SK-N-SH treated with all-trans-retinoic acid at 6 μM for 48 hours (cell line): ENCODE data around the gene OR2T12.
"Not testable (repeated sequence)": the region's sequence is repeated elsewhere in the genome, so short reads cannot be mapped to it uniquely, and the experiment has no call there.

Experiments
- ISL1 ChIP-seq: fragments of 250-450 bp; sonication (Bioruptor Pico); IDR thresholded peaks from 2 replicates; pipeline ENCODE4 v2.1.2; 2022; ENCODE audit warnings: mild to moderate bottlenecking, moderate library complexity
- PPARA ChIP-seq: fragments of 250-450 bp; sonication (Bioruptor Pico); IDR thresholded peaks from 2 replicates; pipeline ENCODE4 v1.5.0; 2020; ENCODE audit warnings: mild to moderate bottlenecking, borderline replicate concordance
- TCF4 ChIP-seq: fragments of 250-450 bp; sonication (Bioruptor Pico); IDR thresholded peaks from 2 replicates; pipeline ENCODE4 v1.8.0; 2021; ENCODE audit warnings: mild to moderate bottlenecking, moderate library complexity, borderline replicate concordance
- TOX ChIP-seq: fragments of 250-450 bp; sonication (Bioruptor Pico); IDR thresholded peaks from 2 replicates; pipeline ENCODE4 v1.8.0; 2021; ENCODE audit warnings: mild to moderate bottlenecking, moderate library complexity, borderline replicate concordance
- ZFP3 ChIP-seq: fragments of 250-450 bp; sonication (Bioruptor Pico); IDR thresholded peaks from 2 replicates; pipeline ENCODE4 v1.5.0; 2020; ENCODE audit warnings: mild to moderate bottlenecking, moderate library complexity
- TF ChIP-seq, protein P1 (sequence below): fragments of 250-450 bp; sonication (Bioruptor Pico); IDR thresholded peaks from 2 replicates; pipeline ENCODE4 v1.8.0; 2020; ENCODE audit warnings: mild to moderate bottlenecking, moderate library complexity, borderline replicate concordance

DNA sequence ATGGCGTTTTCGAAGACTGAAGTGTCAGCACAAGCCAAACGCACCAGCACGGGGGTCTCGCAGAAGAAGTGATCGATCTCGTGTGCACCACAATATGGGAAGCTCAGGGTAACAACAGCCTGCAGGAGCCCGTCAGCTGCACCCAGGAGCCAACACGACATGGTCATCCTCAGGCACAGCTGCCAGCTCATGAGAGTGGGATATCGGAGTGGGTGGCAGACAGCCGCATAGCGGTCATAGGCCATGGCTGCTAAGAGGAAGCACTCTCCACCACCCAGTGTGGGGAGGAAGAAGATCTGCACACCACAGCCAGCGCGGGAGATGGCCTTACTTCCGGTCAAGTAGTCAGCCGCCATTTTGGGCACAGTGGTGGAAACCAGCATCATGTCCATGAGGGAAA lies 30.0 kb downstream of the OR2T12 start:
- TF ChIP-seq PPARA (CRISPR knock-in tag); ZFP3; ISL1 (CRISPR knock-in tag); TOX (CRISPR knock-in tag); TCF4 (CRISPR knock-in tag): not testable (repeated sequence)
- TF ChIP-seq, protein P1, sequence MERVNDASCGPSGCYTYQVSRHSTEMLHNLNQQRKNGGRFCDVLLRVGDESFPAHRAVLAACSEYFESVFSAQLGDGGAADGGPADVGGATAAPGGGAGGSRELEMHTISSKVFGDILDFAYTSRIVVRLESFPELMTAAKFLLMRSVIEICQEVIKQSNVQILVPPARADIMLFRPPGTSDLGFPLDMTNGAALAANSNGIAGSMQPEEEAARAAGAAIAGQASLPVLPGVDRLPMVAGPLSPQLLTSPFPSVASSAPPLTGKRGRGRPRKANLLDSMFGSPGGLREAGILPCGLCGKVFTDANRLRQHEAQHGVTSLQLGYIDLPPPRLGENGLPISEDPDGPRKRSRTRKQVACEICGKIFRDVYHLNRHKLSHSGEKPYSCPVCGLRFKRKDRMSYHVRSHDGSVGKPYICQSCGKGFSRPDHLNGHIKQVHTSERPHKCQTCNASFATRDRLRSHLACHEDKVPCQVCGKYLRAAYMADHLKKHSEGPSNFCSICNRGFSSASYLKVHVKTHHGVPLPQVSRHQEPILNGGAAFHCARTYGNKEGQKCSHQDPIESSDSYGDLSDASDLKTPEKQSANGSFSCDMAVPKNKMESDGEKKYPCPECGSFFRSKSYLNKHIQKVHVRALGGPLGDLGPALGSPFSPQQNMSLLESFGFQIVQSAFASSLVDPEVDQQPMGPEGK, result not testable (repeated sequence)
